NCI-H2227 (cell line): ENCODE data around the gene GYPC.

Experiments used
- DNase-seq: peaks from one replicate; lab custom pipeline; 2025; ENCODE audit not compliant: unreplicated experiment; lab: John Stamatoyannopoulos, UW

GYPC gene

GRCh38 chr2:126729896-126730295 lies 73.9 kb downstream of the GYPC start:
- no peak for DNase-seq

- DNase-seq = no peak
Measured at GRCh38 chr2:126730655-126731054, 74.7 kb downstream of the GYPC start.

GRCh38 chr2:126731353-126731752 lies 75.4 kb downstream of the GYPC start:
- no peak for DNase-seq

- no peak for DNase-seq
Measured at GRCh38 chr2:126732682-126733245, 76.8 kb downstream of the GYPC start.

- no peak for DNase-seq
Measured at GRCh38 chr2:126733795-126734194, 77.8 kb downstream of the GYPC start.

- DNase-seq = no peak
Measured at GRCh38 chr2:126736133-126736874, 80.3 kb downstream of the GYPC start.

- no peak for DNase-seq
Measured at GRCh38 chr2:126739141-126739540, 83.2 kb downstream of the GYPC start.

GRCh38 chr2:126744640-126745039 lies 88.7 kb downstream of the GYPC start:
- no peak for DNase-seq
